ENCODE measurements around the gene SLC16A3. TPM values are rescaled to one million over a fixed set of nuclear protein-coding genes. Genes with fewer than 3 reads are reported as not detected.

The SLC16A3 gene
- total RNA-seq, 1 donor from 2014 or later: 15.6 TPM

GRCh38 chr17:82247182-82247823 is 18.5 kb downstream of the SLC16A3 start:
- Mint-ChIP-seq H3K27ac (ENCODE audit: unreplicated experiment) (peak overlapping the region; percentile 28), H3K4me1 (ENCODE audit: low read depth, unreplicated experiment) (peaks cover 9% of the 10 kb centered on the region), H3K27me3 (ENCODE audit: unreplicated experiment) (peaks cover 11% of the 10 kb centered on the region), H3K9me3 (ENCODE audit: unreplicated experiment) (peaks cover 11% of the 10 kb centered on the region), H3K36me3 (ENCODE audit: unreplicated experiment) (peaks cover 11% of the 10 kb centered on the region), H3K4me3 (ENCODE audit: unreplicated experiment) (no peak overlapping the region)
- no peak for DNase-seq
- no peak for TF ChIP-seq CTCF (IDR thresholded peaks at IDR 0.05; ENCODE audit: partially characterized antibody, unreplicated experiment)

DNA sequence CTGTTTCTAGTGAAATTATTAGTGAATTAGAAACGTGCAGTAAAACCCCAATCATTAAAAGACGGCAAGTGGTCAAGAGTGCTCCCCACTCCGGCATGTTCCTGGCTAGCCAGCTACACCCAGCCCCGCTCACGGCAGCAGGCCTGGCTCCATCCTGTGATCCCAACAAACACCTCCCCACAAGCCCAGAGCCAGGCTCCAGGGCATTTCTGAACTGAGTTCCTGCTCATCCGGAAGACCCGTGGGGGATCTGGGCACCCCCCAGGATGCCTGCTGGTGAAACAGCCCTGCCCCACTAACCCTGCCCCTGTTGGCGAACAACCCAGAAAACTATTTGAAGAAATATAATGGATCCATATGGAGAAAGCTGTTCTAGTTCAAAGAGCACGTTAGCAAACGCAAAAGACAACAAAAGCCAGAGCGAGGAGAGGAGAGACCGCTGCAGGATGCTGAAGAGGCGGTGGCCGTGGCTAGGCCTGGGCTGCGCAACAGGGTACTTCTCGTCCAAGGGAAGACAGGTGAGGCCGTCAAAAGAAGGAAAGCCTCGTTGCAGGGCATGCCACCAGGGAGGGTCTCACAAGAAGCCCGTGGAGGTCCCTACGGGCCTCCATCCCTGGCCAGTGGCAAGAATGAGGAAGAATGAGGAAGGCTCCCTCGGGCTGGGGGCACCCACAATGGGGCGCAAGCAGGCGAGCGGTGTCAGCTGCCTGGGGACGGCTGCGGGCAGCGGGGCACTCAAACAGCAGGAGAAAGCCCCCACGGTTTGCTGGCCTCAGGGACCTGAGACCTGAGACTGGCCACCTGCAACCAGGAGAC is 19.2 kb downstream of the SLC16A3 start:
- DNase-seq: no peak
- Mint-ChIP-seq H3K9me3 (ENCODE audit: unreplicated experiment) (peaks cover 8% of the 10 kb centered on the region), H3K27me3 (ENCODE audit: unreplicated experiment) (peaks cover 9% of the 10 kb centered on the region), H3K27ac (ENCODE audit: unreplicated experiment) (peak overlapping the region; percentile 7), H3K4me3 (ENCODE audit: unreplicated experiment) (no peak overlapping the region), H3K4me1 (ENCODE audit: low read depth, unreplicated experiment) (peaks cover 5% of the 10 kb centered on the region), H3K36me3 (ENCODE audit: unreplicated experiment) (peaks cover 11% of the 10 kb centered on the region)
- TF ChIP-seq CTCF (IDR thresholded peaks at IDR 0.05; ENCODE audit: partially characterized antibody, unreplicated experiment): no peak

GRCh38 chr17:82248815-82249674 is 20.2 kb downstream of the SLC16A3 start:
- H3K36me3 Mint-ChIP-seq (ENCODE audit: unreplicated experiment): peaks cover 8% of the 10 kb centered on the region

DNA sequence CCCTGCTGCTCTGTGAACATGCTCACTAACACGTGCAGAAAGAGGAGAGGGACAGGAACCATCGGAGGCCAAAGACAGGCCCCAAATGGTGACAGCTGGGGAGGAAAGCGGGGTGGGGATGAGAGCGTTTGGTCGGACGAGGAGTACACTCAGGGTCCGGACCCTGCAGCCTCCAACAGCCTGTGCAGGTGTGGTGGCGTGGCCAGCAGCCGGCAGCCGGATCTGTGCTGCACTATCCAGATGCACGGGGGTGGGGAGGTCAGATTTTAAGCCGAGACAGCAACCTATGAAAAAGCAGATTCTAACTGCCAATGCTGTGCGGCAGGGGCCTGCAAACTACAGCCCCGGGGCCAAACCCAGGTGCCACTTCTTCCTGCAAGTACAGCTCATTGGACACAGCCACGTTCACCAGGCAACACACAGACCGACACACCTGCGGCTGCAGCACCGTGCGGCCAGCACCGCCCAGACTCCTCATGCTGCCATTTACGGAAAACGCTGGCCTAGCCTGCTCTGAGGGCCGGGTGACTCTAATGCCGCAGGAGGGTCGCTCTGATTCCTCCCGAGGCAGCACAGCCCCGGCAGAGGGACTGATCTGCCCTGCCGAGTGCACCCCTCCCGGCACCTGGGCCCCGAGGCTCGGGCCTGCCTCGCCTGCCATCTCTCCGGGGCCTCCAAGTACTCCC is 21.2 kb downstream of the SLC16A3 start:
- H3K4me3 Mint-ChIP-seq (ENCODE audit: unreplicated experiment): no peak overlapping the region
- peaks cover 5% of the 10 kb centered on the region for H3K36me3 Mint-ChIP-seq (ENCODE audit: unreplicated experiment)
- no peak for DNase-seq
- H3K27me3 Mint-ChIP-seq (ENCODE audit: unreplicated experiment): peaks cover 6% of the 10 kb centered on the region
- peaks cover 4% of the 10 kb centered on the region for H3K9me3 Mint-ChIP-seq (ENCODE audit: unreplicated experiment)
- H3K4me1 Mint-ChIP-seq (ENCODE audit: low read depth, unreplicated experiment): no peaks in the 10 kb centered on the region
- TF ChIP-seq CTCF (IDR thresholded peaks at IDR 0.05; ENCODE audit: partially characterized antibody, unreplicated experiment): no peak
- H3K27ac Mint-ChIP-seq (ENCODE audit: unreplicated experiment): no peak overlapping the region

More at GRCh38 chr17:82248815-82249674, 20.2 kb downstream of the SLC16A3 start:
- Mint-ChIP-seq H3K4me1 (ENCODE audit: low read depth, unreplicated experiment) (peaks cover 2% of the 10 kb centered on the region), H3K27ac (ENCODE audit: unreplicated experiment) (peak overlapping the region; percentile 12), H3K9me3 (ENCODE audit: unreplicated experiment) (peaks cover 6% of the 10 kb centered on the region), H3K27me3 (ENCODE audit: unreplicated experiment) (peaks cover 7% of the 10 kb centered on the region), H3K4me3 (ENCODE audit: unreplicated experiment) (no peak overlapping the region)
- no peak for DNase-seq
- no peak for TF ChIP-seq CTCF (IDR thresholded peaks at IDR 0.05; ENCODE audit: partially characterized antibody, unreplicated experiment)

All from glutamatergic neuron (in vitro differentiated cells).